Liver (tissue), 3 donors: ENCODE data around the gene DNAH3.

Experiments
- CTCF ChIP-seq: fragments of 150-350 bp; IDR thresholded peaks from 2 replicates; pipeline ENCODE4 v1.5.1; 2017; ENCODE audit warnings: improper control_type of control experiment, low read depth, low read length; ENCODE audit not compliant: missing input control
- EGR1 ChIP-seq, 2 donors: IDR thresholded peaks; 2 replicates each; pipeline ENCODE4 v1.6.1; 2016 to 2018; ENCODE audit warnings: antibody characterized with exemption in 2 of 2, low read depth in 2 of 2
- GABPA ChIP-seq, 2 donors: IDR thresholded peaks in 1 of 2; conservative IDR thresholded peaks in 1 of 2; 2 replicates each; pipeline ENCODE4 v1.6.1; 2016; ENCODE audit warnings: antibody characterized with exemption in 2 of 2, mild to moderate bottlenecking in 1 of 2, moderate library complexity in 1 of 2
- MAX ChIP-seq: IDR thresholded peaks from 2 replicates; pipeline ENCODE4 v1.6.1; 2016; ENCODE audit warnings: antibody characterized with exemption
- NR2F2 ChIP-seq: IDR thresholded peaks from 2 replicates; pipeline ENCODE4 v1.6.1; 2016; ENCODE audit warnings: antibody characterized with exemption
- RXRA ChIP-seq, 2 donors: IDR thresholded peaks; 2 replicates each; pipeline ENCODE4 v1.6.1; 2017 to 2018; ENCODE audit warnings: antibody characterized with exemption in 2 of 2, mild to moderate bottlenecking in 1 of 2
- SP1 ChIP-seq: IDR thresholded peaks from 2 replicates; pipeline ENCODE4 v1.6.1; 2018; ENCODE audit warnings: antibody characterized with exemption, mild to moderate bottlenecking
- TAF1 ChIP-seq: conservative IDR thresholded peaks from 2 replicates; pipeline ENCODE4 v1.6.1; 2016; ENCODE audit warnings: antibody characterized with exemption, mild to moderate bottlenecking
- YY1 ChIP-seq: IDR thresholded peaks from 2 replicates; pipeline ENCODE4 v1.6.1; 2016; ENCODE audit warnings: antibody characterized with exemption, mild to moderate bottlenecking
- donor health status: healthy.
- donor health status: healthy.

GRCh38 chr16:21009815-21010214, 140.8 kb downstream of the DNAH3 start:
- TF ChIP-seq CTCF (no peak), NR2F2 (no peak), YY1 (no peak), GABPA (IDR thresholded peaks at IDR 0.05 in 1 of 2, conservative IDR thresholded peaks at IDR 0.05 in 1 of 2) (no peak), RXRA (IDR thresholded peaks at IDR 0.05) (no peak), EGR1 (IDR thresholded peaks at IDR 0.05; ENCODE audit: low read depth in 2 of 2) (no peak), SP1 (no peak), TAF1 (no peak), MAX (no peak)
